CD14-positive monocyte (primary cell): ENCODE results near the gene THNSL1. TPM values are rescaled to one million over a fixed set of nuclear protein-coding genes. Genes with fewer than 3 reads are reported as not detected.

Experiments used
- DNase-seq, 3 donors: peaks; one replicate each; pipeline ENCODE4 v3.0.0-alpha.2; 2011 to 2022
- H2AFZ ChIP-seq: 2 replicates; pipeline ENCODE4 v1.6.0; 2012; ENCODE audit warnings: mild to moderate bottlenecking, low read depth, low read length, inconsistent platforms; ENCODE audit not compliant: insufficient read depth, poor library complexity, severe bottlenecking
- H3K27ac ChIP-seq, 2 donors: 1 replicate in 1 of 2; 2 replicates in 1 of 2; pipeline ENCODE4 v1.5.1; 2012 to 2013; ENCODE audit warnings: low read length in 2 of 2, control low read depth in 1 of 2, inconsistent platforms in 1 of 2, low read depth in 1 of 2, mild to moderate bottlenecking in 1 of 2
- H3K27me3 ChIP-seq, 2 donors: one replicate each; pipeline versions ENCODE4 v1.6.0 to v1.6.1; 2011 to 2013; ENCODE audit warnings: low read length in 2 of 2; ENCODE audit not compliant: control insufficient read depth in 2 of 2, insufficient read depth in 2 of 2
- H3K36me3 ChIP-seq, 2 donors: replicated peaks in 1 of 2; 1 replicate in 1 of 2; 2 replicates in 1 of 2; pipeline versions ENCODE4 v1.5.1 to v1.6.1; 2012 to 2013; ENCODE audit warnings: low read length in 2 of 2, control low read depth in 1 of 2, inconsistent platforms in 1 of 2, mild to moderate bottlenecking in 1 of 2; ENCODE audit not compliant: insufficient read depth in 2 of 2, control insufficient read depth in 1 of 2
- H3K4me1 ChIP-seq, 2 donors: 1 replicate in 1 of 2; 2 replicates in 1 of 2; pipeline versions ENCODE4 v1.5.1 to v1.6.1; 2012 to 2013; ENCODE audit warnings: low read length in 2 of 2, control low read depth in 1 of 2, inconsistent platforms in 1 of 2, mild to moderate bottlenecking in 1 of 2, moderate library complexity in 1 of 2; ENCODE audit not compliant: insufficient read depth in 2 of 2, control insufficient read depth in 1 of 2
- H3K4me2 ChIP-seq: replicated peaks from 2 replicates; pipeline ENCODE3; 2012; ENCODE audit warnings: low read length, moderate library complexity, mild to moderate bottlenecking; ENCODE audit not compliant: poor library complexity, severe bottlenecking; ENCODE audit errors: extremely low read depth
- H3K4me3 ChIP-seq, 3 experiments: fragments of 200-600 bp in 1 of 3; sonication (generic) in 1 of 3; replicated peaks in 1 of 3; 1 replicate in 2 of 3; 2 replicates in 1 of 3; pipeline ENCODE4 v1.5.1; 2011 to 2013; ENCODE audit warnings: low read length in 3 of 3, mild to moderate bottlenecking in 3 of 3, control low read depth in 2 of 3, low read depth in 2 of 3, inconsistent platforms in 1 of 3, moderate library complexity in 1 of 3
- H3K79me2 ChIP-seq: 2 replicates; pipeline ENCODE4 v1.6.0; 2012; ENCODE audit warnings: mild to moderate bottlenecking, control low read depth, inconsistent platforms, low read length, moderate library complexity; ENCODE audit not compliant: insufficient read depth
- H3K9ac ChIP-seq: 2 replicates; pipeline ENCODE4 v1.6.0; 2017; ENCODE audit warnings: low read length, mild to moderate bottlenecking; ENCODE audit not compliant: insufficient read depth, poor library complexity, severe bottlenecking
- H3K9me3 ChIP-seq, 2 donors: replicated peaks in 1 of 2; 1 replicate in 1 of 2; 2 replicates in 1 of 2; pipeline versions ENCODE4 v1.5.1 to v1.6.1; 2012 to 2013; ENCODE audit warnings: low read length in 2 of 2, control low read depth in 1 of 2; ENCODE audit not compliant: control insufficient read depth in 1 of 2, insufficient read depth in 1 of 2
- H4K20me1 ChIP-seq: 2 replicates; pipeline ENCODE4 v1.6.0; 2012; ENCODE audit warnings: mild to moderate bottlenecking, low read length, control low read depth, moderate library complexity; ENCODE audit not compliant: insufficient read depth
- H3K27ac Mint-ChIP-seq, 7 donors: one replicate each; pipeline ENCODE4 v1.8.0; 2020; ENCODE audit warnings: mild to moderate bottlenecking in 7 of 7, mixed read lengths in 7 of 7, moderate library complexity in 6 of 7, inconsistent platforms in 2 of 7
- H3K27me3 Mint-ChIP-seq, 3 donors: one replicate each; pipeline ENCODE4 v1.8.0; 2021 to 2022; ENCODE audit warnings: low read depth in 3 of 3, mild to moderate bottlenecking in 3 of 3, mixed read lengths in 3 of 3, moderate library complexity in 3 of 3, inconsistent platforms in 1 of 3
- H3K36me3 Mint-ChIP-seq, 2 donors: one replicate each; pipeline ENCODE4 v1.8.0; 2020; ENCODE audit warnings: mixed read lengths in 2 of 2, inconsistent platforms in 1 of 2, mild to moderate bottlenecking in 1 of 2
- H3K4me1 Mint-ChIP-seq: one replicate; pipeline ENCODE4 v1.8.0; 2020; ENCODE audit warnings: mild to moderate bottlenecking, mixed read lengths
- H3K4me3 Mint-ChIP-seq, 2 donors: one replicate each; pipeline ENCODE4 v1.8.0; 2020; ENCODE audit warnings: mild to moderate bottlenecking in 2 of 2, mixed read lengths in 2 of 2, moderate library complexity in 1 of 2
- H3K9me3 Mint-ChIP-seq, 7 donors: one replicate each; pipeline ENCODE4 v1.8.0; 2020 to 2022; ENCODE audit warnings: mixed read lengths in 7 of 7, mild to moderate bottlenecking in 6 of 7, moderate library complexity in 6 of 7, inconsistent platforms in 2 of 7
- WGBS: methylation state at CpG from one replicate; pipeline ENCODE4 v1.1.5; 2013; ENCODE audit warnings: missing lambda C conversion rate; ENCODE audit not compliant: insufficient coverage; 5-methylcytosine and 5-hydroxymethylcytosine counted together
- intact Hi-C, 2 donors: fragments of 100-400 bp; cut with micrococcal nuclease; formaldehyde crosslinking; loops; one replicate each; pipeline versions ENCODE4 v1.15.0 to v1.15.1; 2023
- polyA plus RNA-seq, 3 donors: library from polyadenylated mRNA; depleted of rRNA in 1 of 3; unstranded in 2 of 3; stranded (reverse) in 1 of 3; fragments of 300-500 nt in 2 of 3; fragments of >200 nt in 1 of 3; fragmentation: Illumina TruSeq in 2 of 3; gene quantifications; 1 replicate in 2 of 3; 2 replicates in 1 of 3; pipeline ENCODE4 v1.2.3, GENCODE V29; 2012 to 2021
- TF ChIP-seq, protein P1 (sequence below): fragments of 200-600 bp; IDR thresholded peaks from one replicate; pipeline ENCODE4 v1.8.0; 2022; ENCODE audit warnings: antibody characterized with exemption, mild to moderate bottlenecking

The THNSL1 gene
- polyA plus RNA-seq, 3 donors = 0.03 to 0.13 TPM; not detected in 1

DNA sequence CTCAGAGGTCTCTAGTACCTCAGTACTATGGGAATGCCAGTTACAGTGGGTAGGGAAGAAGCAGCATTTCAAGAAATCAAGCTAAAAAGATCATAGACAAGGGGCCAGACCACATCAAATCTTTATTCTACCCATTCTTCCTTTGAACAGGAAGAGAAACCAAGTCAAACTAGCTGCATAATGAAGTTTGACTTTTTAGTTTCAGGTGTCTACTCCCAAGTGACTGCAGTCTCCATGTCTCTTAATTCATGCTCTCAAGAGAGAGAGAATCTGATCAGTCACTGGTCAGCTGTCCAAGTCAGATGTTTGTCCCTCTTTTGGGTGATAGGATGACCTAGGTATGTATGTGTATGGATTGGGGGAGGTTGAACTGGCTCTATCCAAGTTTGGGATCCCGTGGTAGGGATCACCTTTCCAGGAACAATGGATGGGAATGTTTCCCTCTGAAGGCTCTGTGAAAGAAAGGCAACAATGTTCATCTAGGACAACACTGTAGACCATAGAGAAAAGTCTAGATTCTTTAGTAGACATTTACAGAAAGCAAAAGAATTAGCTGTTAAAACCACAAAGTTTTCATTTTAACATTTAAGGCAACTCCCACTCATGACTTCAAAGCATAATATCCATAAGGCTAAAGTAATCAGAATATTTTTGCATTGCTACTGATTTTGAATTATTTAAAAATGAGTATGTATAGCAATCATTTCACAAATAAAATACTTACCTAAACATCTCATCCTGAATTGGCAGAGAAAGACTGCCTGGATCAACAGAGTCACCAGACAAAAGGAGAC, 33.9 kb upstream of the THNSL1 start:
- no peak overlapping the region for H3K27ac Mint-ChIP-seq
- no CpG with 5 or more reads among the region's 1 CpG for WGBS

DNA sequence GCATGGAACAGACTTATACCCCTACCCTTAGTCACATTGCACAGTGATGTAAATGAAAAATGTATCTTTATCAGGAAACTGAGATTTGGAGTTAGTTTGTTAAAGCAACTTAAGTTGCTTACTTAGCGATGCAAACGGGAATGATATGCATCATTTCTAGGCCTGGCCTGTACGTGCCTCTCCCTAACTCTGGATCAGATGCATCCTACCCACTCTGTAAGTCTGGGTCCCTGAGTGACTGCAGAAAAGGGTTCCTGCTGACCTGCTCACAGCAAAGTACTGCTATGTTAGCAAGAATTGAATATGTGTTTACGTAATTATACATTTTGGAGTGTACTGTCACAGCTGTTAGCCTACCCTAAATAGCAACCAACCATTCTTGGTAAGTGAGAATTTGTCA, 33.3 kb upstream of the THNSL1 start:
- Histone ChIP-seq H3K36me3 (no peaks in the 10 kb centered on the region), H3K4me1 (no peaks in the 10 kb centered on the region), H3K4me3 (no peak overlapping the region), H2AFZ (no peak overlapping the region), H3K9ac (no peak overlapping the region), H3K27me3 (no peaks in the 10 kb centered on the region), H4K20me1 (no peaks in the 10 kb centered on the region), H3K4me2 (no peak overlapping the region), H3K9me3 (no peaks in the 10 kb centered on the region), H3K27ac (no peak overlapping the region), H3K79me2 (no peaks in the 10 kb centered on the region)
- intact Hi-C loops = no loop called here
- H3K27ac Mint-ChIP-seq = no peak overlapping the region
- 100% methylated on average over 1 of the region's 4 CpGs for WGBS
- peaks cover 0 to 4% (median 0%) of the 10 kb centered on the region in 7 donors for H3K9me3 Mint-ChIP-seq
- TF ChIP-seq, protein P1, sequence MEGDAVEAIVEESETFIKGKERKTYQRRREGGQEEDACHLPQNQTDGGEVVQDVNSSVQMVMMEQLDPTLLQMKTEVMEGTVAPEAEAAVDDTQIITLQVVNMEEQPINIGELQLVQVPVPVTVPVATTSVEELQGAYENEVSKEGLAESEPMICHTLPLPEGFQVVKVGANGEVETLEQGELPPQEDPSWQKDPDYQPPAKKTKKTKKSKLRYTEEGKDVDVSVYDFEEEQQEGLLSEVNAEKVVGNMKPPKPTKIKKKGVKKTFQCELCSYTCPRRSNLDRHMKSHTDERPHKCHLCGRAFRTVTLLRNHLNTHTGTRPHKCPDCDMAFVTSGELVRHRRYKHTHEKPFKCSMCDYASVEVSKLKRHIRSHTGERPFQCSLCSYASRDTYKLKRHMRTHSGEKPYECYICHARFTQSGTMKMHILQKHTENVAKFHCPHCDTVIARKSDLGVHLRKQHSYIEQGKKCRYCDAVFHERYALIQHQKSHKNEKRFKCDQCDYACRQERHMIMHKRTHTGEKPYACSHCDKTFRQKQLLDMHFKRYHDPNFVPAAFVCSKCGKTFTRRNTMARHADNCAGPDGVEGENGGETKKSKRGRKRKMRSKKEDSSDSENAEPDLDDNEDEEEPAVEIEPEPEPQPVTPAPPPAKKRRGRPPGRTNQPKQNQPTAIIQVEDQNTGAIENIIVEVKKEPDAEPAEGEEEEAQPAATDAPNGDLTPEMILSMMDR = no peak
- peaks cover 0 to 1% (median 0%) of the 10 kb centered on the region in 3 donors for H3K27me3 Mint-ChIP-seq
- no peak overlapping the region for H3K4me3 Mint-ChIP-seq
- no peaks in the 10 kb centered on the region for H3K4me1 Mint-ChIP-seq
- no peaks in the 10 kb centered on the region for H3K36me3 Mint-ChIP-seq
- no peak for DNase-seq

More for the DNA sequence above, 33.9 kb upstream of the THNSL1 start:
- H2AFZ ChIP-seq = no peak overlapping the region
- Mint-ChIP-seq H3K9me3 (peaks cover 0 to 4% (median 0%) of the 10 kb centered on the region in 7 donors), H3K27me3 (peaks cover 0 to 1% (median 0%) of the 10 kb centered on the region in 3 donors), H3K4me3 (no peak overlapping the region), H3K36me3 (no peaks in the 10 kb centered on the region), H3K4me1 (no peaks in the 10 kb centered on the region)
- TF ChIP-seq, protein P1 = no peak
- no peaks in the 10 kb centered on the region for H3K4me1 ChIP-seq
- no peak for DNase-seq
- H3K4me2 ChIP-seq = no peak overlapping the region
- H4K20me1 ChIP-seq = no peaks in the 10 kb centered on the region
- H3K9ac ChIP-seq = no peak overlapping the region
- H3K4me3 ChIP-seq = no peak overlapping the region
- no peaks in the 10 kb centered on the region for H3K36me3 ChIP-seq
- no peak overlapping the region for H3K27ac ChIP-seq
- intact Hi-C loops = no loop called here
- H3K79me2 ChIP-seq = no peaks in the 10 kb centered on the region
- no peaks in the 10 kb centered on the region for H3K9me3 ChIP-seq
- H3K27me3 ChIP-seq = no peaks in the 10 kb centered on the region
